Peyer's patch (tissue), 4 donors: ENCODE results near the gene KCNIP4. TPM values are rescaled to one million over a fixed set of nuclear protein-coding genes. Genes with fewer than 3 reads are reported as not detected.

ENCODE experiments used
- DNase-seq, 3 donors: peaks; one replicate each; pipeline ENCODE4 v3.0.0-alpha.2; 2017 to 2019
- H3K27ac ChIP-seq, 4 donors: fragments of 200-600 bp; sonication (generic); one replicate each; pipeline ENCODE4 v1.5.1; 2016 to 2019
- H3K27me3 ChIP-seq, 2 donors: fragments of 200-600 bp; sonication (generic); one replicate each; pipeline ENCODE4 v1.5.1; 2019
- H3K36me3 ChIP-seq, 3 donors: fragments of 200-600 bp; sonication (generic); one replicate each; pipeline ENCODE4 v1.5.1; 2016 to 2019
- H3K4me1 ChIP-seq, 4 donors: fragments of 200-600 bp; sonication (generic); one replicate each; pipeline ENCODE4 v1.5.1; 2016 to 2019
- H3K4me3 ChIP-seq, 4 donors: fragments of 200-600 bp; sonication (generic); 1 replicate in 3 of 4; 2 replicates in 1 of 4; pipeline ENCODE4 v1.5.1; 2016 to 2019; ENCODE audit warnings: mild to moderate bottlenecking in 1 of 4
- H3K9me3 ChIP-seq, 4 donors: fragments of 200-600 bp; sonication (generic); one replicate each; pipeline ENCODE4 v1.5.1; 2016 to 2019; ENCODE audit warnings: mild to moderate bottlenecking in 1 of 4
- CTCF ChIP-seq, 6 experiments: fragments of 450-650 bp in 4 of 6; fragments of 200-600 bp in 2 of 6; sonication (generic) in 1 of 6; IDR thresholded peaks; one replicate each; pipeline ENCODE4 v1.5.1; 2017 to 2019; ENCODE audit warnings: antibody characterized with exemption in 6 of 6, mild to moderate bottlenecking in 3 of 6, moderate library complexity in 1 of 6
- POLR2A ChIP-seq, 2 donors: fragments of 450-650 bp; IDR thresholded peaks; one replicate each; pipeline ENCODE4 v1.5.1; 2017; ENCODE audit warnings: antibody characterized with exemption in 2 of 2, mild to moderate bottlenecking in 2 of 2, moderate library complexity in 2 of 2
- total RNA-seq, 4 donors: library from RNA; depleted of rRNA; stranded (reverse); fragments of >200 nt; gene quantifications; one replicate each; pipeline ENCODE4 v1.1.0, GENCODE V29; 2016

The KCNIP4 gene
- total RNA-seq, 4 donors from 2014 or later = 2.8 TPM; not detected in 3

GRCh38 chr4:21628116-21628670 is 320.4 kb downstream of the KCNIP4 start:
- no peak for DNase-seq
- TF ChIP-seq CTCF (IDR thresholded peaks at IDR 0.05) (no peak), POLR2A (IDR thresholded peaks at IDR 0.05) (no peak)
- Histone ChIP-seq H3K4me3 (no peak overlapping the region), H3K27me3 (no peaks in the 10 kb centered on the region), H3K27ac (no peak overlapping the region), H3K9me3 (no peaks in the 10 kb centered on the region), H3K4me1 (no peaks in the 10 kb centered on the region), H3K36me3 (no peaks in the 10 kb centered on the region)

DNA sequence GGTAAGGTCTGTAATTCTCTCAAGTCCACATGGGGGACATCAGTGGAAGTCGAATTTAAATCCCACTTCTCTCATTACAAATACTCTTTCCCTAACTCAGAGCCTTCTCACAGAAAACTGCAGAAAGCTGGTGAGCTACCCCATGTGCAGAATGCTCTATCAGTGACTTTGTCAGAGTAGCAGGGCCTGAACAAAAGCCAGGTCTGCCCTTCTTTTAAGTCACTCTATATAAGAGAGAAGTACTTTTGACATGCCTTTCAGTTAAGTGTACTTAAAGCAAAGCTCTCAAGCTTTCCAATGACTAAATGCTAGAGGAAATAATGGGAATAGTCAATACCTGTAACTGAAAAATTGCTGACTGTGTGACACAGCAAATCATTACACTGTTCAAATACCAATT is 323.1 kb downstream of the KCNIP4 start:
- Histone ChIP-seq H3K4me3 (no peak overlapping the region), H3K9me3 (no peaks in the 10 kb centered on the region), H3K27ac (no peak overlapping the region), H3K36me3 (no peaks in the 10 kb centered on the region), H3K27me3 (no peaks in the 10 kb centered on the region), H3K4me1 (no peaks in the 10 kb centered on the region)
- no peak for TF ChIP-seq POLR2A (IDR thresholded peaks at IDR 0.05)
- no peak for TF ChIP-seq CTCF (IDR thresholded peaks at IDR 0.05)
- DNase-seq = no peak

- Histone ChIP-seq H3K4me1 (no peaks in the 10 kb centered on the region), H3K9me3 (no peaks in the 10 kb centered on the region), H3K27ac (no peak overlapping the region), H3K27me3 (no peaks in the 10 kb centered on the region), H3K4me3 (no peak overlapping the region), H3K36me3 (no peaks in the 10 kb centered on the region)
- no peak for DNase-seq
- TF ChIP-seq CTCF (IDR thresholded peaks at IDR 0.05) (no peak), POLR2A (IDR thresholded peaks at IDR 0.05) (no peak)
Measured at GRCh38 chr4:21605006-21605405, 343.6 kb downstream of the KCNIP4 start.

- no peak for DNase-seq
- no peaks in the 10 kb centered on the region for H3K36me3 ChIP-seq
- H3K9me3 ChIP-seq = no peaks in the 10 kb centered on the region
- no peak overlapping the region for H3K27ac ChIP-seq
- no peak overlapping the region for H3K4me3 ChIP-seq
- TF ChIP-seq POLR2A (IDR thresholded peaks at IDR 0.05) (no peak), CTCF (IDR thresholded peaks at IDR 0.05) (no peak)
- H3K27me3 ChIP-seq = no peaks in the 10 kb centered on the region
- H3K4me1 ChIP-seq = no peaks in the 10 kb centered on the region
Measured at GRCh38 chr4:21596521-21596920, 352.1 kb downstream of the KCNIP4 start.

DNA sequence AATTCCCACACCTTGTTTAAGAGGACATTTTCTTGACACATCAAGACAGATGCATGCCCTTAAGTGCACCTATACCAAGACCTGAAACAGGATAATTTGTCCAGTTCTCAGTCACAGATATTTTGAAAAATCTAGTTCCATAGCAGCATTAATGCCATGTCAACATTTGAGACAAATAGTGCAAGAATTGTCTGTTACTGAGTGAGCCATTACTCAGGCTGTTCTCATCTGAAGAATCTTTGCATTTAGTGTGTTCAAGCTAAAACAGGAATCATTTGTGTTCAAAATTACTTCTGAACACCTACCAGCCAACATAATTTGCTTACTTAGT is 354.9 kb downstream of the KCNIP4 start:
- H3K27me3 ChIP-seq = no peaks in the 10 kb centered on the region
- no peak for TF ChIP-seq CTCF (IDR thresholded peaks at IDR 0.05)
- TF ChIP-seq POLR2A (IDR thresholded peaks at IDR 0.05) = no peak
- no peak overlapping the region for H3K4me3 ChIP-seq
- H3K4me1 ChIP-seq = no peaks in the 10 kb centered on the region
- no peaks in the 10 kb centered on the region for H3K36me3 ChIP-seq
- H3K9me3 ChIP-seq = no peaks in the 10 kb centered on the region
- no peak overlapping the region for H3K27ac ChIP-seq
- no peak for DNase-seq
